ENCODE results near the gene SCYGR3. TPM values are rescaled to one million over a fixed set of nuclear protein-coding genes. Genes with fewer than 3 reads are reported as not detected.

The SCYGR3 gene
- total and polyA plus RNA-seq, 2 of the 13 experiments (the other 11 are each of a cell fraction or from before 2014, with no cell fraction given) = not detected

DNA sequence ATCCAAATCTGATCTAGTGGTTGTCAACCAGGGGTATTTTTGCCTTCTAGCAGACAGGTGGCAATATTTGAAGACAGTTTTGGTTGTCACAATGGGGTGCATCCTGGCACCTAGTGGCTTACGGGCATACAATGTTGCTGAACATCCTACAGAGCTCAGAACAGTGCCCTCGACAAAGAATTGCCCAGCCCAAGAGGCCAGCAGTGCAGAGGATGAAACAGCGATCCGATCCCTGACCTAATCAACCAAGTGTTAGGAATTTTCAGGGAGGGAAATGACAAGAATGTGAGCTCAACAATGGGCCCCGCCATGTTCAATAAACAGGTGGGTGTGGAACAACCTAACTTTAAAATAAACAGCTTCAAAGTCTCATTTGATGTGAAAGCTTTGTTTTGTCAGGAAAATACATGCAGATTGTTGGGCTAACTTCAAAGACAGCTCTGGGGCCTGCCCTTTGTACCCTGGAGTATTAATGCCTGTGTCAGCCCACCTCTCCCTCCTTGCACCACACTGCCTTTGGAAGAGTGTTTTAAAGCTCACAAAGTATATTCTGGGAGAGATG, 29.4 kb upstream of the SCYGR3 start (continued):
- TF ChIP-seq TGIF2 (CRISPR knock-in tag; IDR thresholded peaks at IDR 0.05) (peak; percentile 70; the same call in 1 of the 2 replicates), BCL6 (CRISPR knock-in tag; IDR thresholded peaks at IDR 0.05) (peak; percentile 81), ATAD3A (CRISPR knock-in tag; IDR thresholded peaks at IDR 0.05) (no peak), FOXK1 (CRISPR knock-in tag; IDR thresholded peaks at IDR 0.05; ENCODE audit: borderline replicate concordance, low read depth) (peak; percentile 80; the same call in 1 of the 2 replicates), ZNF337 (CRISPR knock-in tag; IDR thresholded peaks at IDR 0.05; ENCODE audit: borderline replicate concordance, low read depth) (0 out of 2 replicates have a peak, but pooled peaks have one; percentile 9), PPARG (CRISPR knock-in tag; conservative IDR thresholded peaks at IDR 0.05) (peak; percentile 70), YEATS2 (CRISPR knock-in tag; IDR thresholded peaks at IDR 0.05; ENCODE audit: borderline replicate concordance) (peak; percentile 30; the same call in 1 of the 2 replicates), ZNF275 (CRISPR knock-in tag; IDR thresholded peaks at IDR 0.05; ENCODE audit: borderline replicate concordance) (no peak), ARID2 (CRISPR knock-in tag; IDR thresholded peaks at IDR 0.05; ENCODE audit: borderline replicate concordance) (peak; percentile 75; the same call in 1 of the 2 replicates), FOXA1 (IDR thresholded peaks at IDR 0.05) (0 out of 2 replicates have a peak, but pooled peaks have one; percentile 20), FOXA1 (CRISPR knock-in tag; IDR thresholded peaks at IDR 0.05) (peak; percentile 87), JUN (CRISPR knock-in tag; IDR thresholded peaks at IDR 0.05) (peak; percentile 69; the same call in 1 of the 2 replicates), TEAD3 (CRISPR knock-in tag; optimal IDR thresholded peaks at IDR 0.05; ENCODE audit: borderline replicate concordance) (peak; percentile 96), GATA4 (IDR thresholded peaks at IDR 0.05; ENCODE audit: borderline replicate concordance, low read depth) (peak; percentile 73; the same call in 1 of the 2 replicates), ARNT2 (CRISPR knock-in tag; IDR thresholded peaks at IDR 0.05; ENCODE audit: low read depth) (0 out of 2 replicates have a peak, but pooled peaks have one; percentile 28), ZNF281 (CRISPR knock-in tag; IDR thresholded peaks at IDR 0.05; ENCODE audit: borderline replicate concordance) (peak; percentile 57; the same call in 1 of the 2 replicates), ZNF280B (CRISPR knock-in tag; IDR thresholded peaks at IDR 0.05; ENCODE audit: borderline replicate concordance) (no peak)
- TF ChIP-seq, protein P1, sequence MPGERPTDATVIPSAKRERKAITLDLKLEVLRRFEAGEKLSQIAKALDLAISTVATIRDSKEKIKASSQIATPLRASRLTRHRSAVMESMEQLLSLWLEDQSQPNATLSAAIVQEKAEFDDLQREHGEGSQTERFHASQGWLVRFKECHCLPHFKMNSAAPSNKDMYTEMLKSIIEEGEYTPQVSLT (CRISPR knock-in tag; IDR thresholded peaks at IDR 0.05; ENCODE audit: borderline replicate concordance, low read depth) = no peak
- TF ChIP-seq, protein P2, sequence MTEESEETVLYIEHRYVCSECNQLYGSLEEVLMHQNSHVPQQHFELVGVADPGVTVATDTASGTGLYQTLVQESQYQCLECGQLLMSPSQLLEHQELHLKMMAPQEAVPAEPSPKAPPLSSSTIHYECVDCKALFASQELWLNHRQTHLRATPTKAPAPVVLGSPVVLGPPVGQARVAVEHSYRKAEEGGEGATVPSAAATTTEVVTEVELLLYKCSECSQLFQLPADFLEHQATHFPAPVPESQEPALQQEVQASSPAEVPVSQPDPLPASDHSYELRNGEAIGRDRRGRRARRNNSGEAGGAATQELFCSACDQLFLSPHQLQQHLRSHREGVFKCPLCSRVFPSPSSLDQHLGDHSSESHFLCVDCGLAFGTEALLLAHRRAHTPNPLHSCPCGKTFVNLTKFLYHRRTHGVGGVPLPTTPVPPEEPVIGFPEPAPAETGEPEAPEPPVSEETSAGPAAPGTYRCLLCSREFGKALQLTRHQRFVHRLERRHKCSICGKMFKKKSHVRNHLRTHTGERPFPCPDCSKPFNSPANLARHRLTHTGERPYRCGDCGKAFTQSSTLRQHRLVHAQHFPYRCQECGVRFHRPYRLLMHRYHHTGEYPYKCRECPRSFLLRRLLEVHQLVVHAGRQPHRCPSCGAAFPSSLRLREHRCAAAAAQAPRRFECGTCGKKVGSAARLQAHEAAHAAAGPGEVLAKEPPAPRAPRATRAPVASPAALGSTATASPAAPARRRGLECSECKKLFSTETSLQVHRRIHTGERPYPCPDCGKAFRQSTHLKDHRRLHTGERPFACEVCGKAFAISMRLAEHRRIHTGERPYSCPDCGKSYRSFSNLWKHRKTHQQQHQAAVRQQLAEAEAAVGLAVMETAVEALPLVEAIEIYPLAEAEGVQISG (CRISPR knock-in tag; IDR thresholded peaks at IDR 0.05) = 0 out of 2 replicates have a peak, but pooled peaks have one; percentile 31
